ENCODE data around the gene ATOSA. TPM values are rescaled to one million over a fixed set of nuclear protein-coding genes. Genes with fewer than 3 reads are reported as not detected.

The ATOSA gene
- polyA plus RNA-seq, 1 donor = 21.5 TPM

DNA sequence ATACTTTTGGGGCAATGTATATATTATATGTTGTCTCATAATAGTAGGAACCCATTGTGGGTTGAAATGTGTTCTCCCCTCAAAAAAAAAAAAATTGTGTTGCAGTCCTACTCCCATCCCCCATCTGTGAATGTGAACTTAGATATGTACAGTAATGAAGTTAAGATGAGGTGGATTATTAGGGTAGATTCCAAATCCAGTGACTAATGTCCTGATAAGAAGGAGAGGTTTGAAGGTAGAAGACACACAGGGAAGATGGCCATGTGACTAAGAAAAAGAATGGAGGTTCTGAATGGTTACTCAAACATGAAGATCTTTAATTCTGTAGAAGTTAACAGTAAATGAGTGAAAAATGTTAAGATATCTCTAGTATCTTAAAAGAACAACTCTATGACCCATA is 3.0 kb upstream of the ATOSA start:
- DNase-seq (ENCODE audit: low read depth) = no peak

GRCh38 chr15:52681441-52681840 is 2.3 kb upstream of the ATOSA start:
- no peak for DNase-seq (ENCODE audit: low read depth)

DNA sequence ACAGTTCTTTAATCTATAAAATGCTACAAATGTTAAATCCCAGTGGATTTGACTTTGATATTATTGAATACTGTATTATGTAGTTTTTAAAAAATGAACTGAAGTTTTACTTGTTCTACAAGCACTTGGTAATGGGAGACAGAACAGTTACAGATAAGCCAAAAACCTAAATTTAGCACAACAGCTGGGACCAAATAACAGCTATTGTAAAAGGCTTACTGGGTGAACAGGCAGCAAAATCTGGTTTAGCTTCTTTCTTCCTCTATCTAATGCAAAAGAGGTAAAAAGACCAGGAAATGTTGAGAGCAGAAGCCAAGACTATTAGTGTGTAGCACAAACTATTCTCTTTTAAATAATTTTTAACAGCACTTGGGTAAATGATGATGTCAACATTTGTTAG is 1.6 kb upstream of the ATOSA start:
- DNase-seq (ENCODE audit: low read depth) = no peak

- no peak for DNase-seq (ENCODE audit: low read depth)
These were observed 828 bp upstream of the ATOSA start for GRCh38 chr15:52680041-52680391.

DNA sequence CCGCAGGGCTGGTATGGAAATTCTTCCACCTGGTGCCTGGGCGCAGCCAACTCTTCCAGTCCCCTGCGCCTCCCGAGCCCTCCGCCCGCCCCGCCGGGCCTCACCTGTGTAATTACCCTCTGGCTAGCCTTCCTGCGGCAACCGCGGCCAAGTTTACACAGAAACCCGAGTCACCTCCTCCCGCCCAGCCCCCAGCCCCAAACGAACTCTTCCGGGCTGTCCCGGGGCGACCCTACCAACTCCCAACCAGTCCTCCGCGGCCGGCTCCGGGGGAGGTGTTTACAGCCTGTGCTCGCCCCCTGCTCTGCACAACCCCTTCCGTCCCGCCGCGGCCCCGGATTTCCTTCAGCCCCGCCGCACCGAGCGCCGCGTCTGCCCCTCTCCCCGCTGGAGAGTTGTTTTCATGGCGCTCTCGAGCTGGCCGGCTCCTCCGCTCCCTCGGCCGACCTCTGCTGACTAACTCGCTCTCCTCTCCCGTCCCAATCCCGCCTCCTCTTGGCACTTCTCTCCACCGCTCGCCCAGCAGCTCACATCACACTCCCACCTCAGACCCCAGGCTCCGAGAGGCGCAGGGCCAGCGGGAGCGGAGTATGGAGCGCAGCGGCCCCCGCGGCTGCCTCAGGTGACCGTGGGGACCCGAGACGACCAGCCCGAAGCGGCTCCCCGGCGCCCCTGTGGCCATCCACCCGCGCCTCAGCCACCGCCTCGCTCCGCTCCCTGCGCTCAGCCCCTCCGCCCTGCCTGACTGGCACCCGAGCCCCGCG is 538 bp downstream of the ATOSA start:
- DNase-seq (ENCODE audit: low read depth) = no peak

DNA sequence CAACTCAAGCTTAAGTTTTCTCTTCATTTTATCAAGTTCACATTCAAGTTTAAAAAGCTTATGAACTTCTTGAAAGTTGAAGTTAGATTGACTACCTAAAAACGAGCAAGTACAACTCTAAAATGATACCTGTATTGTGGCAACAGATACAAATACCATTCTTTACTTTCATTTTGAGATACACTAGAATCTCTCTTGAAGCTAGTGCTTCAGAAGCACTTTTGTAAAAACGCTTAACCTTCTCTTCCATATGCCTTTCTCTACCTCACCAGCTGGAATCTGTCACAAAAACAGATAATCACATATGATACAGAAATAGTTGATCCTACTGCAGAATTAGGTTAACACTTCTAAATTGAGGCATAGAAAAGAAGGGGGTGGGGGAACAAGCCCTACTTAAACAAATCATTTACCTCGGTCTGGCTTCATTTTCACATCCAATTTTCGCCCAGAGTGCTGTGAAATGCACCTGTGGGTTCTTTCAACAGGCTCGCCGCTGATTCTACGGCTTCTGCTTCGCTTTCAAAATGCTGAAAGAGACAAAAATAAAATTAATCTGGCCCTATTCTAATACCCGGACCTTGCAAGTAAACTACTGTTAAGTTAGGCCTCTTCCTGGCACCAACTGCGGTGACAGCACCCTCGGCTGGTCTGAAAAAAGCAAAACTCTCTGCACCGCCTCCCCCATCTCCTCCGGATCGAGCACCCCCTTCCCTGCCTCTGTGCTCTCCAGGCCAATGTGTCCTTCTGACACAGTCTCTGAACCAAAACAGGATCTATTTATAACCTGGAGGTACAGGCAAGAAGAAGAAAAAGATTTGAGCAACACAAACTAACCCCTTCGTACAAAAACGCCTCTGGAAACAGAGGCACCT is 1.4 kb downstream of the ATOSA start:
- no peak for DNase-seq (ENCODE audit: low read depth)

GRCh38 chr15:52674831-52675230 is 4.4 kb downstream of the ATOSA start:
- no peak for DNase-seq (ENCODE audit: low read depth)

DNA sequence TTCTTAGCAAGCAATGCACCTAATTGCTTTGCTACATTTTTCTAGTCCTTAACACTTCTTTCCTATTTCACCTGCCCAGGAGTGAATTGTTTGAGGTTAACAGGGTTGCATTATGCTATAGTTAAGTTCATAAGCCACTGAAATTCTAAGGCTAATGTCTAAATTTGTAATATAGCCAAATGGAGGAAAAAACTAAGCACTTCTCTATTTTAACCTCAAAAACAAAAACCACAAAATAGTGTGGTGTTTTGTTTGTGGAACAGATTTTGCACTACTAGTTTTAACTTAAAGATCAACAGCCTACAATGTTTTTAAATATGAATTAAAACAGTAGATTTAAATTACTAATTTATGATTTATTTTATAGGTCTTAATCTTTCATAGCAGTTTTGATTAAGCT is 5.5 kb downstream of the ATOSA start:
- no peak for DNase-seq (ENCODE audit: low read depth)

GRCh38 chr15:52673312-52673711 is 5.9 kb downstream of the ATOSA start:
- DNase-seq (ENCODE audit: low read depth) = no peak

- DNase-seq (ENCODE audit: low read depth) = no peak
These were observed 6.5 kb downstream of the ATOSA start for GRCh38 chr15:52672661-52673060.

DNA sequence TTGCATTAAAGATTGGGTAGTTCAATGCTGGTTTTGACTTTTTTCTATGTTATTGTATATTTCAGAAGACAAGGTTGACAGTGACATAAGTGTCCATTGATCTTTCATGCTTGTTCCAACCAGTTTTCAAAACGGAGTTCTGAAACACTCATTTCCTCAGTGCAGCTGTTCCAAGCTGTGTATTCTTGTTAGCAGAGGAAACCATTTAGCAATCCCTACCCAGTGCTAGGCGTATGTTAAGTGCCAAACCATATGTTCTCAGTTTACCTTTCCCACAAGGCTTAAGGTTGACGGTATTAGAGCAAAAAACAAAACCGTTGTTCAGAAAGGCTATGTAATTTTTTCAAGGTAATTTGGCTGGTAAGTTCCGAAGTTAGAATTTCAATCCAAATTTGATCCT is 9.1 kb downstream of the ATOSA start:
- DNase-seq (ENCODE audit: low read depth) = no peak

GRCh38 chr15:52668133-52668532 is 11.1 kb downstream of the ATOSA start:
- no peak for DNase-seq (ENCODE audit: low read depth)

GRCh38 chr15:52667597-52667996 is 11.6 kb downstream of the ATOSA start:
- no peak for DNase-seq (ENCODE audit: low read depth)

GRCh38 chr15:52663536-52664294 is 15.5 kb downstream of the ATOSA start:
- no peak for DNase-seq (ENCODE audit: low read depth)

GRCh38 chr15:52661909-52662308 is 17.3 kb downstream of the ATOSA start:
- DNase-seq (ENCODE audit: low read depth) = no peak

DNA sequence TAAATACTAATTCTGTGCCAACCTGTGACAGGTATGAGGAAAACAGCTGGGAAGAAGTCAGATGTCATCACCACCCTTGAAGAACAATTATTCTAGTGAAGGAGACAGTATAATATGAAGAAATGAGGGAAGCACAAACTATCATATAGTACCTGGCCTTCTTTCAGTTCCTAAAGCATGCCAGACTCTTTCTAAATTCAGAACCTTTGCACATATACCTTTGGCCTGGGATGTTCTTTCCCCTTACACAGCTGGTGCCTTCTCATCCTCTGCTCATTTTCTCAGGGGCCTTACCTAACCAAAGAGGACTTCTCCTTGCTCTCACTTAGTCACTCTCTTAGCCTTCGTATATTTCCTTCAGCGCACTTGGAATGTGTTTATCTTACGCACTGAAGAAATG is 19.0 kb downstream of the ATOSA start:
- no peak for DNase-seq (ENCODE audit: low read depth)

- no peak for DNase-seq (ENCODE audit: low read depth)
These were observed 20.2 kb downstream of the ATOSA start for GRCh38 chr15:52658955-52659354.

DNA sequence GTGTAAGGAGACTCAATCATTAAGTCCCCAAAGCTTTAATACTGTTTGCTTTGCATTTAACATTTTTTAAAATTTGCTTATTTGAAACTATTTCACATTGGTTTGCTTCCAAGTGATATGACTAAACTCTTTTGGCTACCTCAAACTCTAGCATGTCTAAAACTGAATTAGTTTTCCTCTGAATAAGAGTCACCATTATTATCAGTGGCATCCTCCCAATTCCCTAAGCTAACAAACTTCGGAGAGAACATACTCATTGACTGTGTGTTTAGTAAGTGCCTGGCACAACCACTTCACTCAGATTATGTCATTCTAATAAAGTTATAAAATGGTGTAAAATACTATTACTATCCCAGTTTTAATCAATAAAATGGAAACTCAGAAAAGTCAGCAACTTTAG is 21.9 kb downstream of the ATOSA start:
- no peak for DNase-seq (ENCODE audit: low read depth)

- no peak for DNase-seq (ENCODE audit: low read depth)
These were observed 22.8 kb downstream of the ATOSA start for GRCh38 chr15:52656412-52656811.

DNA sequence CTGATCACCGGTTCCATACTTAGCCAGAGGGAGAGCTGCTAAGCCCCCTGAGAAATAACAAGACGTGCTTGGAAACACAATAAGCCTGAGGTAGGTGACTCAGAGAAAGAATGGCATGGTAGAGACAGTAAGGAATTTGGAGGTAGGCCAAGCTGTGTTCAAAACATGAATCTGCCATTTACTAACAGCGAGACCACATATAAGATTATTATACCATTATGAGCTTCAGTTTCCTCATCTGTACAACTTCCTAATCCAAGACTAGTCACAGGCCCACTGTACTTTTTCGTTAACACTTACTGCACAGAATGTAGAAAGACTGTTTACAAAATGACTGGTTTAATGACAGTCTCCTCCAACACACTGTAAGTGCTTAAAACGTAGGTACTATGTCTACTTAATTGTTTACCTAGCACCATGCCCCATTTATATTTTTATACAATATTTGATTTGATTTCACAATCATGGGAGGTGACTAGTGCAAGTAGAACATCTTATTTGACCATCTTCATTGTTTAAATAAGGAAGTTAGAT is 25.7 kb downstream of the ATOSA start:
- no peak for DNase-seq (ENCODE audit: low read depth)

GRCh38 chr15:52652984-52653383 is 26.2 kb downstream of the ATOSA start:
- no peak for DNase-seq (ENCODE audit: low read depth)

GRCh38 chr15:52652286-52652685 is 26.9 kb downstream of the ATOSA start:
- no peak for DNase-seq (ENCODE audit: low read depth)

Data from forelimb muscle (tissue), 1 donor.